ENCODE results near the gene TPRA1. TPM values are rescaled to one million over a fixed set of nuclear protein-coding genes. Genes with fewer than 3 reads are reported as not detected.

Gene TPRA1
- total and polyA plus RNA-seq, 9 of the 15 experiments (the other 6 are each of a cell fraction or from before 2014, with no cell fraction given), result 0.66 to 21.5 (median 11.1) TPM

- TF ChIP-seq GATAD2B (IDR thresholded peaks at IDR 0.05; ENCODE audit: borderline replicate concordance) (peak; percentile 84), MAZ (CRISPR knock-in tag; conservative IDR thresholded peaks at IDR 0.05 in 1 of 2, IDR thresholded peaks at IDR 0.05 in 1 of 2) (peak; percentile 26 to 27; a peak in 1 of 4 replicates), ZNF384 (IDR thresholded peaks at IDR 0.05; ENCODE audit: low read depth, low read length) (peak; percentile 100), SMAD4 (CRISPR knock-in tag; conservative IDR thresholded peaks at IDR 0.05) (peak; percentile 79), RAD21 (CRISPR knock-in tag; conservative IDR thresholded peaks at IDR 0.05 in 1 of 2, IDR thresholded peaks at IDR 0.05 in 1 of 2) (peak; percentile 42 to 54; a peak in 3 of 4 replicates), PTBP1 (IDR thresholded peaks at IDR 0.05; ENCODE audit: low read depth, low read length) (no peak), AFF1 (IDR thresholded peaks at IDR 0.05; ENCODE audit: low read depth in 1 of 2, partially characterized antibody in 2 of 2) (no peak), CHD2 (IDR thresholded peaks at IDR 0.05; ENCODE audit: low read depth, low read length) (0 out of 2 replicates have a peak, but pooled peaks have one; percentile 17), NCOA2 (IDR thresholded peaks at IDR 0.05; ENCODE audit: partially characterized antibody in 2 of 2) (peak in 1 of 2 experiments; percentile 99), PATZ1 (CRISPR knock-in tag; IDR thresholded peaks at IDR 0.05; ENCODE audit: borderline replicate concordance) (no peak), ZNF551 (CRISPR knock-in tag; IDR thresholded peaks at IDR 0.05) (no peak), ZNF24 (IDR thresholded peaks at IDR 0.05) (0 out of 2 replicates have a peak, but pooled peaks have one; percentile 29), ZFP91 (CRISPR knock-in tag; IDR thresholded peaks at IDR 0.05) (peak; percentile 96), ZFP30 (CRISPR knock-in tag; IDR thresholded peaks at IDR 0.05; ENCODE audit: borderline replicate concordance) (no peak), NEUROD1 (IDR thresholded peaks at IDR 0.05; ENCODE audit: borderline replicate concordance, low read depth, low read length, partially characterized antibody) (peak; percentile 98), ZNF584 (CRISPR knock-in tag; IDR thresholded peaks at IDR 0.05; ENCODE audit: low read depth) (no peak), MAX (CRISPR knock-in tag; IDR thresholded peaks at IDR 0.05) (peak; percentile 62; the same call in 1 of the 2 replicates), HNRNPUL1 (IDR thresholded peaks at IDR 0.05; ENCODE audit: low read length) (no peak)
Measured at GRCh38 chr3:127590593-127591465, at the start of gene TPRA1 (continued).
